ENCODE data around the gene OTUD5.
"Not testable (repeated sequence)": the region's sequence is repeated elsewhere in the genome, so short reads cannot be mapped to it uniquely, and the experiment has no call there.

Gene OTUD5

DNA sequence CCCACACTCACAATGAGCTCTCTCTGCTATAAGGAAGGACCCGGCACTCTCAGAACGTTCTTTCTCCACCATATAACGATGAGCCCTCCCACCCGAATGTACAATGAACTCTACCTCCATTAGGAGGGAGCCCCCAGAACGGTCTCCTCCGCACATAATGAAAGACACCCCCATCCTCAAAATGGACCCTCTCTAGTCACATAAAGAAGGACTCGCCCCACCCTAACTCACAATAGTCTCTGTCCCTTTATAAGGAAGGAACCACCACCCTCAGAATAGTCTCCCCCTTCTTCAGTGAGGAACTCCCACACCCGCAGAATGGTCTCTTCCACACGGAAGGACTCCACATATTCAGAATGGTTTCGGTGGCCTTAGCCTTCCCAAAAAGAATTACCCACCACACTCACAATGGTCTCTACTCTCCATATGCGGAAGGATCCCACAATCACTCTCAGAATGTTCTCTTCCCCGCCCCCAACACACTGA lies 46.4 kb downstream of the OTUD5 start:
- no peak for DNase-seq

DNA sequence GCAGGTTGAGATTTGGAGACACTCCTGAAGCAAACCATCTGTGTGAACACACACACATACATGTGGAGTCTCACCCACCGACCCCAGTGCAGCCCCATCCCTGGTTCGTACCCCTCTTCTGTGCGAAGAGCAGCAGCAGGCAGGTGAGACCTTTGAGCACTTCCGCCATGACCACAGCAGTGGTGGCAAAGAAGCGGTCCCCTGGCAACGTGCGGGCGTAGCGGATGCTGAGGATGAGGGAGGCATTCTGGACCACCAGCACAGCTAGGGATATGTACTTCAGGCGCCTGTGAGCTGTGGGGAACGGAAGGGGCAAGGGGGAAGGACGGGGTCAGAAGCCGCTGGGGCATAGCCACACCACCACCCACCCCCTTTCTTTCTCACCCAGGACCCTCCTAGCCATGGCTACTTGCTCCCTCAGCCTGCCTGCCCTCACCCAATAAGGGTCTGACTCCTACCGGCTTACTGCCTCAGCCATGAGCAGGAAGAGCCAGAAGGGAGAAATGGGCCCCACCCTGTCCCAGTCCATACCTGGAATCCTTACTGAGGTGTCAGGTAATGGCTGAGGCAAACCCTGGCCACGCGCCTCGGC lies 47.6 kb downstream of the OTUD5 start:
- no peak for DNase-seq

GRCh38 chrX:48908600-48908999 lies 48.8 kb downstream of the OTUD5 start:
- no peak for DNase-seq

- DNase-seq = no peak
Measured at GRCh38 chrX:48905090-48905790, 52.2 kb downstream of the OTUD5 start.

DNA sequence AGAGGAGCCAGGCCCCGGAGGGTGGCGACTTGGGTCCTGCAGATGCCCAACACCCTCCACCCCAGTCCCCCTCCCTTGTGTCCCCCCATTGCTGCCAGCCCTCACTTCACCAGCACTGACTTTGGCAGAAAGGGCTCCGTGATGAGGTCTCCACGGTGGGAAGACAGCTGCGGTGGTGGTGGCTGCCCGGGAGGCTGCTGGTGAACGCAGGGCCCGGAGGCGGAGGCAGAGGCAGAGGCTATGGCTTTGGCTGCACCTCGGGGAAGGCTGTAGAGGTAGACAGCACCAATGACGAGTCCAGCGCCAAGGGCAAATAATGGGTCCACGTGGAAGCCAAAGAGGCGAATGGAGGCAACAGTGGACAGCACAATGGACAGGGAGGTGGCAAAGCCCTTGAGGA lies 52.8 kb downstream of the OTUD5 start:
- no peak for DNase-seq

- no peak for DNase-seq
Measured at GRCh38 chrX:48904180-48904579, 53.2 kb downstream of the OTUD5 start.

DNA sequence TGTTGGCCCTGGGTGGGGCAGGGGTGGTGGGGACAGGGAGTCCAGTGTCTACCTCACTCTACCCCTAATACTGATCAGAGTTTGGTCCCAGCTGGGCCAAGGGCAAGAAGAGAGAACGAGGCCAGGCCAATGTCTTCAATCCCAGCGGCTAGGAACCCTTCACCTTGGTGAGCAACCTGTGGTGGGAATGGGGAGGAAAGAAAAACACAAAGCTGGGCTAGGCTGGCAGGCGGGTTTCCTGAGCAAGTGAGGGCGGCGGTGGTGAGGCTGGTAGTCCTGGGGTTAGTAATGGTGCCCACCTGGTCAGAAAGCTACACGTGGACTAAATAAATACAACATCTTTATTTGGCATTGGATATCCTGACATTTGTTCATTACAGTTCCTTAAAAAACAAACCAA lies 54.1 kb downstream of the OTUD5 start:
- no peak for DNase-seq

GRCh38 chrX:48902776-48903175 lies 54.6 kb downstream of the OTUD5 start:
- DNase-seq = no peak

DNA sequence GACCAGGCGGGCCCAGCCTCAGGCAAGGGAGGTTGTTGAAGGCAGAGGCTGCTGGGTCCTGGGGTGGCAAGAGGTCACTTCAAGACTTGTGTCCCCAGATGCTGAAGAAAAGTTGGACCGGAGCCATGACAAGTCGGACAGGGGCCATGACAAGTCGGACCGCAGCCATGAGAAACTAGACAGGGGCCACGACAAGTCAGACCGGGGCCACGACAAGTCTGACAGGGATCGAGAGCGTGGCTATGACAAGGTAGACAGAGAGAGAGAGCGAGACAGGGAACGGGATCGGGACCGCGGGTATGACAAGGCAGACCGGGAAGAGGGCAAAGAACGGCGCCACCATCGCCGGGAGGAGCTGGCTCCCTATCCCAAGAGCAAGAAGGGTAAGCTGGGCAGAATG lies 55.3 kb downstream of the OTUD5 start:
- DNase-seq = no peak

DNA sequence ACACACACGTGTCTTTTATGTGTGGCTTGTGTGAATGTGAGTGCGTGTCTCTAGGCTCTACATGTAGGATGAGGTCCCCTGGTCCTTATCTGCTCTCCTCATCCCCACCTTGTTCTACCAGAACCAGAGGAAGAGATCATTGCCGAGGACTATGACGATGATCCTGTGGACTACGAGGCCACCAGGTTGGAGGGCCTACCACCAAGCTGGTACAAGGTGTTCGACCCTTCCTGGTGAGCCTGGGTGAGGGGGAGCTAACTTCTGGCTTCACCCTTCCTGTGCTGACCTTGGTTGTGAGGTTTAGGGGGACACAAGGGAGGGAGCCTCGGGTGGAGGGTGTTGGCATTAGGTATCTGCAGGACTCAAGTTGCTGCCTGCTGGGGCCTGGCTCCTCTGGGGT lies 56.3 kb downstream of the OTUD5 start:
- no peak for DNase-seq

DNA sequence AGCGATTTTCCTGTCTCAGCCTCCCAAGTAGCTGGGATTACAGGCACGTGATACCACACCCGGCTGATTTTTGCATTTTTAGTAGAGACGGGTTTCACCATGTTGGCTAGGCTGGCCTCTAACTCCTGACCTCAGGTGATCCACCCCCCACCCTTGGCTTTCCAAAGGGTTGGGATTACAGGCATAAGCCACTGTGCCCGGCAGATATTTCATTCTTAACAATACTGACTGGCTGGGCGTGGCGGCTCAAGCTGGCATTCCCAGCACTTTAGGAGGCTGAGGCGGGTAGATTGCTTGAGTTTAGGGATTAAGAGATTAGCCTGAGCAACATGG lies 58.4 kb downstream of the OTUD5 start:
- DNase-seq = no peak

GRCh38 chrX:48897625-48898306 lies 59.6 kb downstream of the OTUD5 start, which contains the start of the genes PQBP1 and TIMM17B:
PQBP1 (plus strand) TSS chrX:48897930; CDS start chrX:48898510, 580 bp downstream.
TIMM17B (minus strand) TSS chrX:48897768; CDS start chrX:48897749, 19 bp downstream.
- peak; percentile 90 for DNase-seq

GRCh38 chrX:48897157-48897624 lies 60.2 kb downstream of the OTUD5 start:
- peak; percentile 76 for DNase-seq

GRCh38 chrX:48896611-48897011 lies 60.8 kb downstream of the OTUD5 start:
- no peak for DNase-seq

DNA sequence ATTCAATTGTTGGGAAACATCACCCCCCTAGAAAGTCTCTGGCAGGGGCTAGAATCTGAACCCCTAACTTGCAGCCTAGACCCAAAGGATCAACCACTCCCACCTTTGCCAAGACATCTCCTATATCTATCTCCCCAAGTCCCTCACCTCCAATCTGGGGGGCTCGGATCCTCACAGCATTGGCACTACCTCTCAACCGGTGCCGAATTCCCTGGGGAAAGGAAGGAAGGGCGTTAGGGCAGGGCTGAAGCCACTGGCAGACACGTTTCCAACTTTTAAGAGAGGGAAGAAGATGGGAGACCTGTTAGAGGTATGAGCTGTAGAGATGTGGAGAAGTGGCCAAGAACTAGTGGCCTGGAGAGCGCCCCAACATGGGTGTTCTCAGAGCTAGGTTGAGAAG lies 62.5 kb downstream of the OTUD5 start:
- no peak for DNase-seq

DNA sequence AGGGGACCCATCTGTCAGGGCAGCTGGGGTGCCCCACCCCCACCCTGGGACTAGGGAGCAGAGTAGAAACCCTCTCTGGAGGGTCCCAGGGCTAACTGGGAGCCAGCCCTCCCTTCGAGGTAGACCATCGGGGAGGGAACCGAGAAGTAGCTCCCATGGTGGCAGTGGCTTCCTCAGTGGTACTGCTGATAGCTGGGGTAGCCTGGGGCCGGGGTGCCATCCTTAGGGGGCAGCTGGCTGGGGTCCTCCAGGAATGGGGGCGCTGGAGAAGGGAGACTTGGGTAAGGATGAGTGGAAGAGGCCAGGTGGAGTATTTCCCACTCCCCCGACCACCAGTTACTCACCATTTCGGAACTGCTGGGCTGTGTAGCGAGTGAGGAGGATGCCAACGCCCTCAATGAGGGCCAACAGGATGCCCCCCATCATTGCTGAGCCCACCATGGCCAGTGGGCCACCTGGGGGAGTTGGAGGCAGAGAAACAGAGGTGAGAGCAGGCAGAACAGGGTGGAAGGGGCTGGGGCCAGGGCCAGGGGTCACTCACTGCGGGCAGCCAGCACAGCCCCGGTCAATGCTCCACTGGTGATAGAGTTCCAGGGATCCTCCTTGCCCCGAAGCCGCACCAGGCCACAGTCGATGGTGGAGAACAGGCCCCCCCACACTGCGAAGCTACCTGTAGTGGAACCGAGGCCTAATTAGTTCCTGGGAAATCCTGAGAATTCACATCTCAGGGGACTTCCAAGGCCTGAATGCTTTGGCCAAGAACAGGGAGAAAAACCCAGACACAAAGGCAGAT lies 63.7 kb downstream of the OTUD5 start:
- no peak for DNase-seq

DNA sequence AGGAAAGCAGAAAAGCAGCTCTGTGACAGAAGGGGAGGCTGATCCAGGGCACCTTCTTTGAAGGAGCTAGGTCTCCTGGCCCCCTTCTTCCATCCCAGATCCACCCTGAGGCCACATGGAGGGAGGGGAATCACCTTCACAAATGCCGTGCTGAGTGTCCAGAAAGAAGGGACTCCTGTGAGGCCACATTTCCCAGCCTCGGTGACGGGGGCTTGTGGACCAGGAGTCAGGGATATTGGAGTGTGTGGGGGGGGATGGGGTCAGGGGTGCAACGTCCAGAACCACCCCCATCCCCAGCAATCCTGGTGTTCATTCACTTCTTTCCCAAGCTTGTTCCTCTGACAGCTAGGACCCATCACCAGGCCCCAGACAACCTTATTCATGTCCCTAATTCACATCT lies 64.5 kb downstream of the OTUD5 start:
- no peak for DNase-seq

GRCh38 chrX:48891402-48892288 lies 65.8 kb downstream of the OTUD5 start:
- DNase-seq = peak; percentile 84

- no peak for DNase-seq
Measured at GRCh38 chrX:48890934-48891401, 66.4 kb downstream of the OTUD5 start.

DNA sequence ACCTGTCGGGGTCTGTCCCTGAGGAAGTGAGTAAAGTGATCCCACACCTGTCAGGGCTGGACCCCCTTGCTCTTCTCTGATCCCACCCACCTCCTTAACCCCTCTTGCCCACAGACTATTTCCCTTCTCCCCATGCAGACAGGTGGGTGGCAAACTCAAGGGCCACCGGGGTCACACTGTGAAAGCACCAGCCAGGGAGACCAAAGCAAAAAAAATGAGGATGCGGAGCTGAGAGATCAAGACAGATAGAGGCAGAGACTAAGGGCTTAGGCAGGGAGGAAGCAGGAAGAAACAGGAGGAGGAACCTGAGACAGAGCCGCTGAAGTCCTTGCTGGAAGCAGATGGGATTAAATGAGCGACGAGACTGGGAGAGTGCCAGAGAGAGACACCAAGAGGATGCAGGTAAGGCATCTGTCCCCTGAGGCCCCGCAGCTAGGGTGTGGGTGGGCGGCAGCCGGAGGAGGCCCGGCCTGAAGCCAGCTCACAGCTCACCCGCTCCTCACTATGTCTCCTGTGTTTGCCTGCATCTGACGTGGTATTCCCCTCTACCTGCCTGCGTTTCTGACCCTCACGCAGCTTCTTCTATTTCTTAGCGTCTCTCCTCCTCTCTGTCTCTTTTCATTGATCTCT lies 67.0 kb downstream of the OTUD5 start:
- peak; percentile 41 for DNase-seq

DNA sequence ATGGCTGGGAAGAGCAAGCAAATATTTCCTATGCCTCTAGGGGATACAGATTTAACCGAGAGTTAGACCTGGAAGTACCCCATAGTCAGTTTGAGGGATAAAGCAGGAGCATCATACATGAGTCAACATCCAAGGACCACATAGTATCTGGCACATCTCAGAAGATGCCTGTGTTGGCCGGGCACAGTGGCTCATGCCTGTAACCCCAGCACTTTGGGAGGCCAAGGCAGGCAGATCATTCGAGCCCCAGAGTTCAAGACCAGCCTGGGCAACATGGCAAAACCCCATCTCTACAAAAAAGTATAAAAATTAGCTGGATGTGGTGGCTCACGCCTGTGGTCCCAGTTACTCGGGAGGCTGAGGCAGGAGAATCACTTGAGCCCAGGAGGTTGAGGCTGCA lies 70.8 kb downstream of the OTUD5 start:
- not testable (repeated sequence) for DNase-seq
